ENCODE results near the gene PRR11. TPM values are rescaled to one million over a fixed set of nuclear protein-coding genes. Genes with fewer than 3 reads are reported as not detected.
A peak's percentile ranks its signal among the peaks of the same experiment; 100 is the strongest.

PRR11 gene
- total and polyA plus RNA-seq, 2 of the 8 experiments (the other 6 are each of a cell fraction or from before 2014, with no cell fraction given) = 32.7 to 83.0 TPM

GRCh38 chr17:59220328-59221158, 65.0 kb downstream of the PRR11 start, which contains the start of gene GDPD1:
GDPD1 (plus strand) TSS chr17:59220511; CDS start chr17:59220610, 99 bp downstream.
- DNase-seq (ENCODE audit: low read depth in 1 of 2, low spot score in 2 of 2) (peak; percentile 88 to 97), FAIRE-seq (no peak)
- peak within 1 kb of the TSS; percentile 98 for H2AFZ ChIP-seq (ENCODE audit: low read length)
- H3K23me2 ChIP-seq (ENCODE audit: low read depth, low read length) = peaks cover 7% of the 10 kb centered on the region; the same call in 1 of the 2 replicates
- no peak within 1 kb of the TSS; the same call in 1 of the 2 replicates for H2BK15ac ChIP-seq (ENCODE audit: low read length)
- no peak within 1 kb of the TSS for H3K14ac ChIP-seq (ENCODE audit: insufficient read length)
- H3K4me1 ChIP-seq (replicated peaks in 1 of 4; ENCODE audit: control insufficient read depth in 3 of 4, insufficient read depth in 4 of 4, low read length in 3 of 4) = no peaks in the 10 kb centered on the region; a peak in 2 of 7 replicates
- H3K56ac ChIP-seq (replicated peaks; ENCODE audit: insufficient read length, low read depth, low read length) = peak within 1 kb of the TSS; percentile 71
- H3K9me3 ChIP-seq (ENCODE audit: insufficient read depth in 2 of 2, low read depth in 1 of 2, low read length in 1 of 2) = no peaks in the 10 kb centered on the region
- H3K79me1 ChIP-seq (ENCODE audit: low read depth, low read length) = no peaks in the 10 kb centered on the region
- H3K9ac ChIP-seq (replicated peaks in 1 of 4; ENCODE audit: extremely low read depth in 1 of 4, low read depth in 3 of 4, low read length in 3 of 4) = peak within 1 kb of the TSS; percentile 36 to 79 (median 73)
- H3K23ac ChIP-seq (ENCODE audit: insufficient read length) = no peak within 1 kb of the TSS
- H3K18ac ChIP-seq (ENCODE audit: extremely low read depth, low read length) = peak within 1 kb of the TSS; percentile 87
- H4K8ac ChIP-seq (ENCODE audit: extremely low read depth, insufficient read depth, low read length) = peak within 1 kb of the TSS; percentile 74
- no peak within 1 kb of the TSS for H2AK5ac ChIP-seq (ENCODE audit: low read depth, low read length)
- POLR2A ChIA-PET (ENCODE audit: partially characterized antibody) = interaction anchor here (0.7 to 2.0 kb wide), 3 partner anchors 10 to 186 kb away, joined by 3 to 16 read pairs (median 4); partner anchors contain the start of gene SMG8
- CTCF ChIA-PET (ENCODE audit: partially characterized antibody) = interaction anchor here (0.5 to 1.2 kb wide), 10 partner anchors 8 to 343 kb away, joined by 3 to 4 read pairs (median 3); no protein-coding TSS in a partner anchor
- WGBS, 2 experiments (ENCODE audit: extremely low coverage in 1 of 2, insufficient coverage in 1 of 2, insufficient read length in 1 of 2, insufficient replicate concordance in 2 of 2, low coverage in 1 of 2, low lambda C conversion rate in 2 of 2, missing lambda C conversion rate in 1 of 2) = 2% methylated on average over 60 of the region's 60 CpGs; no CpG with 5 or more reads in 1 of the 2 experiments
- no peak within 1 kb of the TSS for H2BK20ac ChIP-seq (ENCODE audit: low read length)
- no peak within 1 kb of the TSS for H2BK120ac ChIP-seq (replicated peaks; ENCODE audit: low read depth, low read length)
- peak within 1 kb of the TSS; percentile 69 to 94 (median 93) for H3K4me3 ChIP-seq (ENCODE audit: extremely low read depth in 1 of 4, insufficient read depth in 2 of 4, low read depth in 3 of 4, low read length in 4 of 4)
- peak within 1 kb of the TSS; percentile 80 for H3K4ac ChIP-seq (replicated peaks; ENCODE audit: insufficient read length, low read depth, low read length)
- no peaks in the 10 kb centered on the region for H4K20me1 ChIP-seq (replicated peaks in 1 of 2; ENCODE audit: control insufficient read depth in 1 of 2, insufficient read depth in 2 of 2, low read length in 2 of 2)
- H3K4me2 ChIP-seq (ENCODE audit: insufficient read depth in 1 of 2, low read depth in 2 of 2, low read length in 2 of 2) = peak within 1 kb of the TSS; percentile 64 to 95
- no peaks in the 10 kb centered on the region for H3K79me2 ChIP-seq (ENCODE audit: control insufficient read depth in 1 of 2, insufficient read depth in 2 of 2, low read length in 2 of 2)
- H2BK5ac ChIP-seq (ENCODE audit: low read depth, low read length) = 0 out of 2 replicates have a peak within 1 kb of the TSS, but pooled peaks have one; percentile 68
- peak within 1 kb of the TSS; percentile 87 for H4K5ac ChIP-seq (ENCODE audit: insufficient read length, low read depth, low read length)
- peak within 1 kb of the TSS; percentile 70 for H4K91ac ChIP-seq (replicated peaks; ENCODE audit: insufficient read length, low read length)
- peak within 1 kb of the TSS; percentile 80; the same call in 1 of the 2 replicates for H2BK12ac ChIP-seq (ENCODE audit: low read depth, low read length)
- H3K27me3 ChIP-seq (replicated peaks in 1 of 4; ENCODE audit: control insufficient read depth in 3 of 4, extremely low read depth in 1 of 4, insufficient read depth in 3 of 4, low read length in 3 of 4) = no peaks in the 10 kb centered on the region
- H3K27ac ChIP-seq (ENCODE audit: low read depth, low read length) = peak within 1 kb of the TSS; percentile 53; the same call in 1 of the 2 replicates
- no peaks in the 10 kb centered on the region for H3K36me3 ChIP-seq (ENCODE audit: control insufficient read depth in 2 of 4, insufficient read depth in 4 of 4, low read length in 3 of 4)
- peak; percentile 54; the same call in 1 of the 2 replicates for TF ChIP-seq RBBP5 (IDR thresholded peaks at IDR 0.05; ENCODE audit: borderline replicate concordance, low read depth, low read length)
- no peak for TF ChIP-seq RNF2 (IDR thresholded peaks at IDR 0.05; ENCODE audit: borderline replicate concordance, low read depth, low read length, missing control alignments, poor library complexity, severe bottlenecking)
- TF ChIP-seq NANOG (IDR thresholded peaks at IDR 0.05; ENCODE audit: insufficient read depth, low read depth, low read length, poor library complexity, severe bottlenecking) = no peak
- no peak; a peak in 1 of 3 replicates for TF ChIP-seq POLR2A (IDR thresholded peaks at IDR 0.05; ENCODE audit: control extremely low read depth in 1 of 2, low read depth in 2 of 2, low read length in 2 of 2)
- no peak for TF ChIP-seq POU5F1 (IDR thresholded peaks at IDR 0.05; ENCODE audit: low read depth, low read length)
- TF ChIP-seq TAF1 (IDR thresholded peaks at IDR 0.05; ENCODE audit: low read depth, low read length) = peak; percentile 70
- no peak for TF ChIP-seq ZNF274 (IDR thresholded peaks at IDR 0.05; ENCODE audit: borderline replicate concordance, extremely low read depth, low read length)
- TF ChIP-seq ASH2L (IDR thresholded peaks at IDR 0.05; ENCODE audit: low read length) = peak; percentile 89
- TF ChIP-seq BRCA1 (IDR thresholded peaks at IDR 0.05; ENCODE audit: low read depth, low read length) = no peak
- TF ChIP-seq USF2 (IDR thresholded peaks at IDR 0.05; ENCODE audit: low read length) = no peak

Measured in H1 (cell line).